EL (cell line): ENCODE measurements around the gene WWTR1.

Experiments
- DNase-seq: peaks from one replicate; pipeline ENCODE4 v3.0.0-alpha.2; 2016

WWTR1 gene

DNA sequence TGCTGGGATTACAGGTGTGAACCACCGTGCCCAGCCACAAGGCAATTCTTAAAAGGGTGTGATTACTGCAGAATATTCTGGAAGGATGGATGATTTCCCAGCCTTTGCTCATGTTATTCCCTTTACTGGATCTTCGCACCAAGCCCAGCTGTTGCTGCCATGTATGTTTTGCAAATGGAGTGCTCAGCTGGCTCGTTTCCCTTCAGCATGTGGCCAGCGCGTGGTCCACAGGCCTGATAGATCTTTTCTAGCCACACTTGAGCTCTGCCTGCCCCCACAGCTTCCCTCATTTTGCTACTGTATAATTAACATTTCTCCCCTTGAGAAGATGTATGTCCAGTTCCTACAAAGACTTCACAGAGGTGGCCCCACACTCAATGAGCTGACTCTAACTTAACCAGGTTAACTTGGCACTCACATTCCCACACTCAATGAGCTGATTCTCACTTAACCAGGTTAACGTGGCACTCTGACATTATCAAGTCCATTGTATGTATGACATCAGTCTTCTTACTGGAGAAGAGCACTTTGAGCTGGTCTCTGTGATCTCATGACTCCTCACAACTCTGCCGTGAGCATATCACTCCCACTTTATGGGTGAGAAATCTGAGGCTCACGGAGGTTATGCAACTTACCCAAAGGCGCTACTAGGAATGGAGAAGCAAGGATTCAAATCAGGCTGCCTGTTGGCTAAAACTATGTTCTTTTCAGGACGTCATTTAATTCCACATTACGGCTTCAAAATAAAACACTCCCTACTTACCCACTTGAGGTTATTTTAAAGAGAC is 134.1 kb downstream of the WWTR1 start:
- DNase-seq: no peak

- DNase-seq: no peak
Measured at GRCh38 chr3:149519912-149520311, 137.9 kb downstream of the WWTR1 start.

- DNase-seq: no peak
Measured at GRCh38 chr3:149516920-149517319, 140.9 kb downstream of the WWTR1 start.

DNA sequence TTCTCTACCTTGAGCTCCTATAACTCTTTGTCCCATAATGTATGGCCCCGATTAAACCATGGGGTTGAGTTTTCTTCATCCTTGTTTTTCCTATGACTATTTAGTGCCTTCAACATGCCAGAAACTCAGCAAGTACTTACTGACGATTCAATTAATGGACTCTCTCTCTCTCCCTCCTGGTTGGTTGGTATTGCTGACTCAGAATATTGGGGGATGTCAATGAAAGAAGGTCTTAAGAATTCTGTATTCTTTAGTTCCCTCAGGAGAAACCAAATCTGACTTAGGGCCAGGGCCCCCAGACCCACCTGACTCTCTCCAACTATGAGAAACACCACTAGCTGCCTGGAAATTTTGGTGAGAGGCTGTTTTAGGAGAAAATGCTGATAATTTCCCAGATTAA is 142.6 kb downstream of the WWTR1 start:
- no peak for DNase-seq

GRCh38 chr3:149514471-149514870 is 143.4 kb downstream of the WWTR1 start:
- DNase-seq: no peak

- peak; percentile 70 for DNase-seq
Measured at GRCh38 chr3:149512073-149512782, 145.6 kb downstream of the WWTR1 start.

GRCh38 chr3:149511040-149511626 is 146.7 kb downstream of the WWTR1 start:
- DNase-seq: no peak

GRCh38 chr3:149510480-149510879 is 147.3 kb downstream of the WWTR1 start:
- DNase-seq: no peak

GRCh38 chr3:149509526-149509925 is 148.3 kb downstream of the WWTR1 start:
- no peak for DNase-seq

DNA sequence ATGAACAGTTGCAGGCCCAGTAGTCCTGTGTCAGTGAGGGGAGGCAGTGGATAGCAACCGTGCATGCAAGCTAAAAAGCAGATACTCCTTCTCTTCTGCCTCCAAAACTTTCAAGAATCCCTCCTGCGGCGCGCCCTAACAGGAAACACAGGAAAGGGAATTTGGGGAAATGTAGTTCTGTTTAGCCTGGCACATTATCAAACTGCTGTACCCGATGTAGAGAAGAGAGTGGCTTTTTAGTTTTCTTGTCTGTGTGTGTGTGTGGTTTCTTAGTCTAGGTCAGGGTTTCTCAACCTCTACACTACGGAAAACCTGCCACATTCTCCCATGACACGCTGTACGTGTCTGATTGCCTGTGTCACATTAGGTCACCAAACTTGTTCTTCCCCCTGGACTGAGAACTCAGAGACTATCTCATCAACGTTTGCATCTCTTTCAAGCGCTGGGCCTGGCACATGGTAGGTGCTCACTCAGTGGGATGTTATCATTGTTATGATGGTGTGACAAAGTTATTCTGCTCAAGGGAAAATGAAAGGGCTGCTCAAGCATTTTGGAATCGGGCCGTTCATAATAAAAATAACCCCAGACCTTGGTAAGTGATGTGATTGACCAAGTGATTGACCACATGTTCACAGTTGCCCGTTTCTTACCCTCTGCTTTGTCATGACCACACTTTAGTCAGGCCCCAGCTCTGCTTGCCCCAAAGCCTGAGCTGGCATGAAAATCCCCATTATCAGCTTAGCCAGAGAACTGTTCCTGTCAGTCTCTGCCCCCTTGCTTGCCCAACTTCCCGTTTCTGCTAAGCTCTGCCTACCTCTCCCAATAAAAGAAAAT is 150.1 kb downstream of the WWTR1 start:
- peak; percentile 68 for DNase-seq

DNA sequence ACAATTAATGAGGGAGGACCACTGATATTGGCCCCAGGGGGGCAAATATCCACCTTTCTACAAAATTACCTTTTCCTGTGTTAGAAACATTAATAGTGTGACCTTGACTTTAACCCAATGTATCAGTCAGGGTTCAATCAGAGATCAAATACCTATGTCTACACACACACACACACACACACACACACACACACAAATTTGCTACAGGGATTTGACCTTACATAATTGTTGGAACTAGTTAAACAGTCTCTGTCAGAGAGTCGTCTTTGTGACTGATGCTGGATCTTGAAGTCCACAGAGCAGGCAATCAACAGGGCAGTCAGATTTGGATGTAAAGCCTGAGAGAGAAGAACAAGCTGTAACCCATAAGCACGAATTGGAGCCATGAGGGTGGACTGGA is 150.9 kb downstream of the WWTR1 start:
- peak; percentile 23 for DNase-seq

DNA sequence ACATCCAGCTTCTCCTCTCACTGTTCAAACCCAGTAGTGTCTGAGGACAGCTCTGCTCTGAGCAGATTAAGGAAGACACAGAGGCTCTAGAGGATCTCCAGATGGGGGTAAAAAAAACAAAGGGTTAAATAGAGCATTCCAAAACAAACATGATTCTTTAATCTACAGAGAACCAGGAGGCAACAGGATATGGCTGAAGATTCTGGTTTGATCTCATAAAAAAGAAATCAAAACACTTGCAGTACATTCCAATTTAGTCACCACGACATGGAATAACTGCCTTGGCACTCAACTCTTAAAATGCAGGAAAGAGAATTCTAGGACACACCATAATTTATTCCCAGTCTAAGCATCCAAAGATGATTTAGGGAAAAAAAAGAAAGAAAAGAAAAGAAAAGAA is 151.3 kb downstream of the WWTR1 start:
- DNase-seq: peak; percentile 79

- no peak for DNase-seq
Measured at GRCh38 chr3:149502438-149502837, 155.4 kb downstream of the WWTR1 start.

- peak; percentile 80 for DNase-seq
Measured at GRCh38 chr3:149501524-149501923, 156.3 kb downstream of the WWTR1 start.

- no peak for DNase-seq
Measured at GRCh38 chr3:149497966-149498670, 159.7 kb downstream of the WWTR1 start.

DNA sequence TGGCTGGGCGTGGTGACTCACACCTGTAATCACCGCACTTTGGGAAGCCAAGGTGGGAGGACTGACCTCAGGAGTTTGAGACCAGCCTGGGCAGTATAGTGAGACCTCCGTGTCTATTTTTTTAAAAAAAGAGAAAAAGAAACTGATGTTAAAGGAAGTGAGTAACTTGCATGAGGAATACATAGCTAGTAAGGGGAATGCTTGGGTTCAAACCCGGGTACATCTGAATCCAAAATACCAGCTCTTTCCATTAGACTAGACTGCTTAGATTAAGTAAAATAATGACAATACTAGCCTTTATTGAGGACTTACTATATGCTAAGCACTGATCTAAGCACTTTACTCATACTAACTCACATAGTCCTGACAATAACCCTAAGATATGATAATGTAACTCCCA is 160.9 kb downstream of the WWTR1 start:
- DNase-seq: no peak

DNA sequence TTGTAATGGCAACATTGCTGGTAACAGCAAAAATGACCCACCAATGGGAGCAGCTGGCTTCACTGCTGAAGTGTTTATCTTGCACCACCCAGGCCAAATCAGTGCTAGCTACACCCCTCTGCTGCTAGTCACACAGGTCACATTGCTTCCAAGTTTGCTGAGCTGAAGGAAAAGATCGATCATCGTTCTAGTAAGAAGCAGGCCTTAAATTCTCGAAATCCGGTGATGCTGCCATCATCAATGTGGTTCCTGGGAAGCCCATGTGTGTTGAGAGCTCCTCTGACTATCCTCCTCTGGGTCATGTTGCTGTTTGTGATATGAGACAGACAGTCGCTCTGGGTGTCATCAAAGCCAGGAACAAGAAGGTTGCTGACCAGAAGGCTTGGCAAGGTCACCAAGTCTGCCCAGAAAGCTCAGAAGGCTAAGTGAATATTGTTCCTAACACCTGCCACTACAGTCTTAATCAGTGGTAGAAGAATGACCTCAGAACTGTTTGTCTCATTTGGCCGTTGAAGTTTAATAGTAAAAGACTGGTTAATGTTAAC is 162.2 kb downstream of the WWTR1 start:
- no peak for DNase-seq

DNA sequence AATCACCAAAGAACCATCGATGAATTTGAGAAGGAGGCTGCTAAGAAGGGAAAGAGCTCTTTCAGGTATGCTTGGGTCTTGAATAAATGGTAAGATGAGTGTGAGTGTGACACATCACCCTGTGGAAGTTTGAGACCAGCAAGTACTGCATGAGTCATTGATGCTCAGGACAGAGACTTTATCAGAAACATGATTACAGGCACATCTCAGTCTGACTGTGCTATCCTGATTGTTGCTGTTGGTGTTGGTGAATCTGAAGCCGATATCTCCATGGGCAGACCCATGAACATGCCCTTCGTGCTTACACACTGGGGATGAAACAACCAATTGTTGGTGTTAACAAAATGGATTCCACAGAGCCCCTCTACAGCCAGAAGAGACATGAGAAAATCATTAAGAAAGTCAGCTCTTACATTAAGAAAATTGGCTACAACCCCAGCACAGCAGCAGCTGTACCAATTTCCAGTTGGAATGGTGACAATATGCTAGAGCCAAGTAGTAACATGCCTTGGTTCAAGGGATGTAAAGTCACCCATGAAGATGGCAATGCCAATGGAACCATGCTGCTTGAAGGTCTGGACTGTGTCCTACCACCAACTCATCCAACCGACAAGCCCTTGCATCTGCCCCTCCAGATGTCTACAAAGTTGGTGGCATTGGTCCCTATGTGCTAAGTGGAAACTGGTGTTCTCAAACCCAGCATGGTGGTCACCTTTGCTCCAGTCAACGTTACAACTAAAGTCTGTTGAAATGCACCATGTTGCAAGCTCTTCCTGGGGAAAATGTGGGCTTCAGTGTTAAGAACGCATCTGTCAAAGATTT is 162.9 kb downstream of the WWTR1 start:
- peak; percentile 74 for DNase-seq

- DNase-seq: peak; percentile 60
Measured at GRCh38 chr3:149494022-149494758, 163.6 kb downstream of the WWTR1 start.

- no peak for DNase-seq
Measured at GRCh38 chr3:149493315-149494021, 164.4 kb downstream of the WWTR1 start.
